Suprapubic skin (tissue), 4 donors: ENCODE measurements around the gene PIN1. TPM values are rescaled to one million over a fixed set of nuclear protein-coding genes. Genes with fewer than 3 reads are reported as not detected.

Source experiments
- DNase-seq, 2 donors: peaks; one replicate each; pipeline ENCODE4 v3.0.0-alpha.2; 2019; ENCODE audit warnings: low spot score in 2 of 2
- H3K27ac ChIP-seq: fragments of 200-600 bp; sonication (generic); one replicate; pipeline ENCODE4 v1.5.1; 2019
- H3K27me3 ChIP-seq: fragments of 200-600 bp; sonication (generic); one replicate; pipeline ENCODE4 v1.5.1; 2019
- H3K36me3 ChIP-seq: fragments of 200-600 bp; sonication (generic); one replicate; pipeline ENCODE4 v1.5.1; 2019
- H3K4me1 ChIP-seq: fragments of 200-600 bp; sonication (generic); one replicate; pipeline ENCODE4 v1.5.1; 2019
- H3K4me3 ChIP-seq: fragments of 200-600 bp; sonication (generic); one replicate; pipeline ENCODE4 v1.5.1; 2019; ENCODE audit warnings: mild to moderate bottlenecking
- H3K9me3 ChIP-seq: fragments of 200-600 bp; sonication (generic); one replicate; pipeline ENCODE4 v1.5.1; 2019
- CTCF ChIP-seq, 2 donors: fragments of 200-600 bp in 1 of 2; fragments of 450-650 bp in 1 of 2; sonication (generic) in 1 of 2; IDR thresholded peaks; one replicate each; pipeline ENCODE4 v1.5.1; 2016 to 2019; ENCODE audit warnings: antibody characterized with exemption in 2 of 2, mild to moderate bottlenecking in 1 of 2, moderate library complexity in 1 of 2
- EP300 ChIP-seq: sonication (generic); formaldehyde crosslinking; IDR thresholded peaks from one replicate; pipeline ENCODE4 v1.6.1; 2017; ENCODE audit warnings: antibody characterized with exemption
- POLR2A ChIP-seq, 2 donors: fragments of 450-650 bp; IDR thresholded peaks; one replicate each; pipeline ENCODE4 v1.6.1; 2017; ENCODE audit warnings: antibody characterized with exemption in 2 of 2, mild to moderate bottlenecking in 2 of 2, moderate library complexity in 2 of 2
- POLR2AphosphoS5 ChIP-seq, 3 donors: sonication (generic); formaldehyde crosslinking; IDR thresholded peaks; one replicate each; pipeline ENCODE4 v1.6.1; 2017; ENCODE audit warnings: antibody characterized with exemption in 3 of 3
- WGBS: methylation state at CpG from one replicate; pipeline ENCODE4 v1.1.5; 2018; 5-methylcytosine and 5-hydroxymethylcytosine counted together
- total RNA-seq, 4 donors: library from RNA; depleted of rRNA; stranded (reverse); fragments of >200 nt; gene quantifications; one replicate each; pipeline ENCODE4 v1.1.0, GENCODE V29; 2016

PIN1 gene
- total RNA-seq, 4 donors from 2014 or later: 60.5 to 75.9 (median 65.8) TPM

GRCh38 chr19:9862938-9863337, 27.8 kb downstream of the PIN1 start:
- no peak overlapping the region for H3K27ac ChIP-seq
- H3K27me3 ChIP-seq: no peaks in the 10 kb centered on the region
- 75% methylated on average over 4 of the region's 4 CpGs for WGBS
- H3K36me3 ChIP-seq: peaks cover 8% of the 10 kb centered on the region
- no peak overlapping the region for H3K4me3 ChIP-seq
- no peak for TF ChIP-seq CTCF (IDR thresholded peaks at IDR 0.05)
- TF ChIP-seq POLR2AphosphoS5 (IDR thresholded peaks at IDR 0.05): no peak
- TF ChIP-seq POLR2A (IDR thresholded peaks at IDR 0.05): no peak
- TF ChIP-seq EP300: no peak
- DNase-seq: no peak
- H3K4me1 ChIP-seq: no peaks in the 10 kb centered on the region
- no peaks in the 10 kb centered on the region for H3K9me3 ChIP-seq

DNA sequence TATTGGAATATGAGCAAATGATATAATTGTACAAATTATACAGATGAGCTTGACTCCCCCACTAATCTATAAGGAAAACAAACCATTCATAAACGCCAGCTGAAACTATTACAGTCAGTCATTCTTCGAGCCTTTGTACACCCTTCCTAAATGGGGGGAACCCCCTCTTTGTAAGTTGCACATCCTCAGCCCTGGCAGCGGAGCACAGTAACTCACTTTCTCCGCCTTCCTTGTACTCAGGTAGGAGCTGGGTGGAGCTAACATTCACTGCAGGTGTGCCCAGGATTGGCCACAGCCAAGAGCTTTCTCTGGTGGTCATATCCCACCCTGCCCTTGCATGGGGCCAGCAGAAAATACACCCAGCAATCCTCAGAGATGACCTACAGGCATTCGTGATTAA, 28.6 kb downstream of the PIN1 start:
- H3K4me3 ChIP-seq: no peak overlapping the region
- no peak for DNase-seq
- H3K4me1 ChIP-seq: no peaks in the 10 kb centered on the region
- H3K27me3 ChIP-seq: no peaks in the 10 kb centered on the region
- 75% methylated on average over 5 of the region's 5 CpGs for WGBS
- no peak overlapping the region for H3K27ac ChIP-seq
- no peaks in the 10 kb centered on the region for H3K9me3 ChIP-seq
- TF ChIP-seq CTCF (IDR thresholded peaks at IDR 0.05): no peak
- TF ChIP-seq EP300: no peak
- TF ChIP-seq POLR2AphosphoS5 (IDR thresholded peaks at IDR 0.05): no peak
- TF ChIP-seq POLR2A (IDR thresholded peaks at IDR 0.05): no peak
- peaks cover 8% of the 10 kb centered on the region for H3K36me3 ChIP-seq

DNA sequence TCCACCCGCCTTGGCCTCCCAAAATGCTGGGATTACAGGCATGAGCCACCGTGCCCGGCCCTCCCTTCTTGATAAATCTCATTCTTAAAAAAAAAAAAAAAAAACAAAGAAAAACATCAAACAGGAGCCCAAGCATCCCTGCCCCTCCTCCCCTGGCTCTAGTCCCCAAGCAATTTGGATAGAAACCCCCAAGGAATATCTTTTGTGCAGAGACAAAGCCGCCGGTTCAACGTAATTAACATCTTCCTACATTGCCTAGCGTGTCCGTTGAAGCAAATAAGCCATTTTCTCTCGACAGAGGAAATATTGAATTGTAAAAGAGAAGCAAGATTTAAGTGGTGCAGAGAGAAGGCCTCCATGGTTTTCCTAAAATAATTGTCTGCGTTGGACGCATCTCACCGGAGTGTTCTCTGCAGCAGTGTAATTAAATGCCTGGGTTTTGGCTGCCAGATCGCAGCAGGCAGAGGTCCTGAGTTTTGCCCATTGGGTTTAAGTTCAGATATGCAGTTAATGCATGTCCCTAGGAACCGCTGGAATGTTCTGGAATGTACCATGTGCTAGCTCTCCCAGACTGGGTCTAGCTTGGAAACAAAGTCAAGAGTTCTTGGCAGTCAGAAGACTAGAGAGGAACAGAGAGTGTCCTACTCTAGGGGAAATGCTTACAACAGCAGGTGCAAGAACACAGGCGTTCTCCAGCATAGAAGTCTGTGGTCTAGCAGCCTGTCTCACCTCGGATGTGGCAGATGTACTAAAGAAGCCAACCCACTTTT, 30.8 kb downstream of the PIN1 start:
- Histone ChIP-seq H3K4me1 (no peaks in the 10 kb centered on the region), H3K4me3 (no peak overlapping the region), H3K27me3 (no peaks in the 10 kb centered on the region), H3K36me3 (no peaks in the 10 kb centered on the region), H3K9me3 (no peaks in the 10 kb centered on the region), H3K27ac (no peak overlapping the region)
- DNase-seq: no peak
- 78% methylated on average over 16 of the region's 16 CpGs for WGBS
- TF ChIP-seq POLR2AphosphoS5 (IDR thresholded peaks at IDR 0.05) (no peak), EP300 (no peak), CTCF (IDR thresholded peaks at IDR 0.05) (no peak)

GRCh38 chr19:9868983-9869617, 34.0 kb downstream of the PIN1 start:
- no peaks in the 10 kb centered on the region for H3K36me3 ChIP-seq
- H3K27ac ChIP-seq: no peak overlapping the region
- no peaks in the 10 kb centered on the region for H3K4me1 ChIP-seq
- H3K4me3 ChIP-seq: no peak overlapping the region
- TF ChIP-seq CTCF (IDR thresholded peaks at IDR 0.05) (no peak), EP300 (no peak), POLR2AphosphoS5 (IDR thresholded peaks at IDR 0.05) (no peak), POLR2A (IDR thresholded peaks at IDR 0.05) (no peak)
- no peaks in the 10 kb centered on the region for H3K27me3 ChIP-seq
- DNase-seq: no peak
- H3K9me3 ChIP-seq: no peaks in the 10 kb centered on the region
- WGBS: 70% methylated on average over 7 of the region's 7 CpGs

DNA sequence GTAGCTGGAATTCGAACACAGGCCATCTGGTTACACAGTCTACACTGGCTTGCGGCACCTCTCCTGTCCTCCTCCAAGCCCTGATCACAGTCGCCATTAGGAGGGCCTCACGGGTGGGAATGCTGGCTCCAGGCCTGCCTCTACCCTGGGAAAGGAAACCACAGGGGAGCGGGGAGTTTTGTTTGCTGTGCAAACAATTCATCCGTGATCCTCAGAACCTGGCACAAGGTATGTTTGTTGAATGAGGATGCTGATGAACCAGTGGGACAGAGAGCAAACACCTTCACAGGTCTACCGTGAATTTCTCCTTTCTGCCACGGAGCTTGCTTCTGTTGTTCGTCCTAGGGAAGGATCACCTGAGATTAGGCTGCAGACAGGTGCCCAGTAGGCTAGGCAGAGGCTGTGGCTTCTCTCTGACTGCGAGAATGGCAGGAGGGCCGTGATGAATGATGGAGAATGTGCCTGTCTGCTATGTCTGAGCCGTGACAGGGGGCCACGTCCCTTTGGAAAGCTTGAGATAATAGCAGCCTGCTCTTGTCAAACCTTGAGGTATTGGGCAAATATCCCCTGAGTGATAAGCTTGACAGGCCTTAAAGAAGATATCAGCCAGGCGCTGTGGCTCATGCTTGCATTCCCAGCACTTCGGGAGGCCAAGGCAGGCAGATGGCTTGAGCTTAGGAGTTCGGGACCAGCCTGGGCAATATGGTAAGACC, 36.7 kb downstream of the PIN1 start:
- Histone ChIP-seq H3K9me3 (no peaks in the 10 kb centered on the region), H3K27me3 (no peaks in the 10 kb centered on the region), H3K4me3 (no peak overlapping the region), H3K27ac (no peak overlapping the region), H3K36me3 (no peaks in the 10 kb centered on the region), H3K4me1 (no peaks in the 10 kb centered on the region)
- WGBS: 74% methylated on average over 14 of the region's 16 CpGs
- TF ChIP-seq POLR2A (IDR thresholded peaks at IDR 0.05): no peak
- TF ChIP-seq POLR2AphosphoS5 (IDR thresholded peaks at IDR 0.05): no peak
- TF ChIP-seq EP300: no peak
- TF ChIP-seq CTCF (IDR thresholded peaks at IDR 0.05): no peak
- DNase-seq: no peak
